ENCODE results near the gene MTHFD2. TPM values are rescaled to one million over a fixed set of nuclear protein-coding genes. Genes with fewer than 3 reads are reported as not detected.

MTHFD2 gene
- polyA plus RNA-seq, 1 of the 3 experiments (the other 2 are of a cell fraction), result 68.6 TPM

GRCh38 chr2:74174909-74175308, 23.5 kb upstream of the MTHFD2 start:
- H3K4me3 ChIP-seq (ENCODE audit: low read depth in 2 of 2, low read length in 1 of 2), result no peak overlapping the region
- H3K9me3 ChIP-seq, result no peaks in the 10 kb centered on the region
- H3K4me2 ChIP-seq, result no peak overlapping the region
- H3K27ac ChIP-seq (ENCODE audit: low read depth in 2 of 2, low read length in 1 of 2), result no peak overlapping the region
- ChIA-PET CTCF (interaction anchor here (1.1 kb wide), 1 partner anchor 24 kb away, joined by 3 read pairs; the partner anchor contains the start of gene MTHFD2), POLR2A (no interaction called here)
- peaks cover 11 to 57% of the 10 kb centered on the region in 2 experiments for H3K36me3 ChIP-seq (replicated peaks in 1 of 2; ENCODE audit: control insufficient read depth in 1 of 2, insufficient read depth in 2 of 2, low read length in 1 of 2)
- H3K9me2 ChIP-seq, result no peaks in the 10 kb centered on the region
- no peak for DNase-seq
- 90% methylated on average over 1 of the region's 1 CpG for WGBS (ENCODE audit: low lambda C conversion rate)
- TF ChIP-seq REST (IDR thresholded peaks at IDR 0.05; ENCODE audit: low read depth, low read length) (no peak), MAX (IDR thresholded peaks at IDR 0.05; ENCODE audit: low read depth) (no peak), FOSL2 (IDR thresholded peaks at IDR 0.05; ENCODE audit: borderline replicate concordance, low read depth) (no peak), USF1 (IDR thresholded peaks at IDR 0.05; ENCODE audit: borderline replicate concordance, low read depth) (no peak), RFX5 (IDR thresholded peaks at IDR 0.05; ENCODE audit: low read length) (no peak), TAF1 (IDR thresholded peaks at IDR 0.05; ENCODE audit: borderline replicate concordance, low read depth, low read length) (no peak), TCF12 (IDR thresholded peaks at IDR 0.05) (no peak), MEF2A (IDR thresholded peaks at IDR 0.05; ENCODE audit: borderline replicate concordance, low read depth) (no peak), RXRA (IDR thresholded peaks at IDR 0.05; ENCODE audit: borderline replicate concordance, low read depth) (no peak), NRF1 (IDR thresholded peaks at IDR 0.05; ENCODE audit: low read depth, low read length) (no peak), PBX3 (IDR thresholded peaks at IDR 0.05) (no peak), IRF3 (IDR thresholded peaks at IDR 0.05; ENCODE audit: low read depth, low read length) (no peak), ZBTB33 (IDR thresholded peaks at IDR 0.05; ENCODE audit: borderline replicate concordance, low read depth) (no peak), TEAD4 (IDR thresholded peaks at IDR 0.05; ENCODE audit: borderline replicate concordance, insufficient read depth) (no peak), MXI1 (IDR thresholded peaks at IDR 0.05; ENCODE audit: low read depth, low read length) (no peak), YY1 (IDR thresholded peaks at IDR 0.05; ENCODE audit: low read depth) (no peak), CTCF (IDR thresholded peaks at IDR 0.05) (no peak)
- H3K9ac ChIP-seq, result no peak overlapping the region
- no peaks in the 10 kb centered on the region for H3K27me3 ChIP-seq (ENCODE audit: insufficient read depth)
- H4K20me1 ChIP-seq (ENCODE audit: insufficient read depth), result peaks cover 71% of the 10 kb centered on the region
- H3K4me1 ChIP-seq (ENCODE audit: control insufficient read depth in 1 of 2, insufficient read depth in 2 of 2, low read depth in 1 of 2, low read length in 1 of 2), result peaks cover 3 to 4% of the 10 kb centered on the region in 2 experiments; a peak in 3 of 4 replicates
- H3K79me2 ChIP-seq (ENCODE audit: insufficient read depth), result peaks cover 86% of the 10 kb centered on the region
- H3F3A ChIP-seq (replicated peaks; ENCODE audit: insufficient read depth), result peaks cover 29% of the 10 kb centered on the region
- no peak overlapping the region for H2AFZ ChIP-seq (ENCODE audit: low read depth)
